COR-L47 (cell line): ENCODE results near the gene NPC1.

Experiments used
- DNase-seq: peaks from one replicate; lab custom pipeline; 2025; lab: John Stamatoyannopoulos, UW

Gene NPC1

DNA sequence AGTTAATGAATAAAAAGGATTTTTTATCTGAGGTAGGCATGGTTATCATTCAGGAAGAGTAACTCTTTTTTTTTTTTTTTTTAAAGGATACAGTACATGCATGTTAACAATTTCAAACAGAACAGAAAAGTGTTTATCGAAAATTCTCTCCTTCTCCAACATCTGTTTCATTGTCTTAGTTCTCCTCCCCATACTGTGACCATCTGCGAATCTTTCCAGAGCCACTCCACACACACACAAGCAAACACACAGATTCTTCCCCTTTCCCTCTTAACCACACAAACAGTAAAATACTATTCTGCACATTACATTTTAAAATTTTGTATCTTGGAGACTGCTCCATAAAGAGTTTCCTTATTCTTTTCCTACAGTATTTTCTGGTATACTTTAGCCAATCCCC, 38.0 kb downstream of the NPC1 start:
- no peak for DNase-seq

- DNase-seq, result peak; percentile 2
These were observed 38.5 kb downstream of the NPC1 start for GRCh38 chr18:23547846-23548245.

GRCh38 chr18:23547306-23547705, 39.0 kb downstream of the NPC1 start:
- DNase-seq, result no peak

DNA sequence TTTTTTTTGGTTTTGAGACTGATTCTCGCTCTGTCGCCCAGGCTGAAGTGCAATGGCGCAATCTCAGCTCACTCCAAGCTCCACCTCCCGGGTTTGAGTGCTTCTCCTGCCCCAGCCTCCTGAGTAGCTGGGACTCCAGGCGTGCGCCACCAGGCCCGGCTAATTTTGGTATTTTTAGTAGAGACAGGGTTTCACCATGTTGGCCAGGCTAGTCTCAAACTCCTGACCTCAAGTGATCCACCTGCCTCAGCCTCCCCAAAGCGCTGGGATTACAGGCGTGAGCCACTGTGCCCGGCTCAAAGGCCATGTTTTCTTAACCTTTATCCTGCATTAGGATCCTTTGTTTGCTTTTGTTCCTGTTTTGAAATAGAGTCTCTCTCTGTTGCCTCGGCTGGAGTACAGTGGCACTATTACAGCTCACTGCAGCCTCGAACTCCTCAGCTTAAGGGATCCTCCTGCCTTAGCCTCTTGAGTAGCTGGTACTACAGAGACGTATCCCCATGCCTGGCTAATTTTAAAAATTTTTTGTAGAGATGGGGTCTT, 41.0 kb downstream of the NPC1 start:
- DNase-seq, result no peak

GRCh38 chr18:23542461-23542860, 43.8 kb downstream of the NPC1 start:
- no peak for DNase-seq

GRCh38 chr18:23541349-23542093, 44.8 kb downstream of the NPC1 start:
- no peak for DNase-seq

DNA sequence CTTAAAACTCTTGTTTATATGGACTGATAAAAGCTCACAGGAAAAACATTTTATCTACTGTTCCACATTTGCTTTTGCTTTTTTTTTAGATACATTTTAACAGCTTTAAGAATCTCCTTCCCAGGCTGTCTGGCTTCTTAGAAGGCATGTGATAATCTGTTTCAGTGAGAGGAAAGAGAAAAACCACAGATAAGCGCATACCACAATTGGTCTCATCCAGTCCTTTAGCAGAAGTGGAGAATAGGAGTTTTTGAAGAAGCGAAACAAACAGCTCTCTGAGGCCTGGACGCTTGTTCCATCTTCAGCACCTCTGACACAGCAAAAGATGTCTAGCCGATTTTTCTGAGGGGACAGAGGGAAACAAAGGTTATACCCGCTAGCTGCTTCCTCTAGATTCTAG, 45.4 kb downstream of the NPC1 start:
- no peak for DNase-seq

- DNase-seq, result no peak
These were observed 46.3 kb downstream of the NPC1 start for GRCh38 chr18:23539911-23540525.

DNA sequence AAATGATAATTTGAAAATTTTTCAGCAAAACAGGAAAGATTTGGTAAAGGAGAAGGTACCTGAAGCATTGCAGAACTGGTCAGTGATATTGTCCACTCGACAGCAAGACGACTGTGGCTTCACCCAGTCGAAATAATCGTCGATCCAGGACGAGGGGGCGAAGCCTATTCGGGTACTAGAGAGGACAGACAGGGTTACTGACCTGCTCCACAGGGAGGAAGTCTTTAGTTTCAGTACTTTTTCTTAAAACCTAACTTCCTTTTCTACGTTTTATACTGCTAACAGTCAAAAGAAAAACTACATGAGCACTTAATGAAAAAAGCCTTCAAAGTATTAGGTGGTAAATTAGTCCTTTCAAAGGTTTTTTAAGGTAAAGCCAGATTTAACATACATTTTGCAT, 47.0 kb downstream of the NPC1 start:
- DNase-seq, result no peak

GRCh38 chr18:23538870-23539269, 47.4 kb downstream of the NPC1 start:
- DNase-seq, result no peak

DNA sequence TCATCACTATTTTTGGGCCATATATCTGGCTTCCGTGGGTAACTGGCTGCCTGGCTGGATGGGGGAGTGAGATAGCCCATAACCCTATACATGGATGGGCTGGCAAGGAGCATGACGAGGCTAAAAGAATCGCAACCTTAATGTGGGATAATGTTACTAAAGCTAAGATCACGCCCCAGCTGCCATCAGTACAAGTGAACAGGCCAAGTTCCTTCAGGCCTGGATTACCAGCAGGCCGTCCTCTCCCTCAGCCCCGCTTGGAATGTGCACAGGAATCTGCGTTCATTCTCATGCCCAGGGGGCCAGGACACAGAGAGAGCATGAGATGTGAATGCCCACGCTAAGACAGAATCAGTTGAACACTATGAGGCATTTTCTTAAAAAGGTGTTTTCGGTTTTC, 48.3 kb downstream of the NPC1 start:
- no peak for DNase-seq

DNA sequence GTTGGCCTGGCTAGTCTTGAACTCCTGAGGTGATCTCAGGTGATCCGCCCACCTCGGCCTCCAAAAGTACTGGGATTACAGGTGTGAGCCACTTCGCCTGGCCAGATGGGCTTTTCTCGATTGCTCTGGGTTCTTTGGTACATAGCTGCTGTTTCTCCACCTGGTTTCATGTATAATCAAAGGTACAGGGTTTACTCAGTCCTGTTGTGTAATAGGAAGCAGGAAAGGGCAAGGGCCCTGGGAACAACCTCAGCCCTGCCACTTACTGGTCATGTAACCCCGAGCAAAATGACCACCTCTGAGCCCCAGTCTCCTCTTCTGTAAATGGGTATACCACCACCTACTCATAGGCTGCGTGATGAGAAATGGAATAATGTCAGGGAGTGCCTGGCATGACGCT, 49.0 kb downstream of the NPC1 start:
- no peak for DNase-seq

DNA sequence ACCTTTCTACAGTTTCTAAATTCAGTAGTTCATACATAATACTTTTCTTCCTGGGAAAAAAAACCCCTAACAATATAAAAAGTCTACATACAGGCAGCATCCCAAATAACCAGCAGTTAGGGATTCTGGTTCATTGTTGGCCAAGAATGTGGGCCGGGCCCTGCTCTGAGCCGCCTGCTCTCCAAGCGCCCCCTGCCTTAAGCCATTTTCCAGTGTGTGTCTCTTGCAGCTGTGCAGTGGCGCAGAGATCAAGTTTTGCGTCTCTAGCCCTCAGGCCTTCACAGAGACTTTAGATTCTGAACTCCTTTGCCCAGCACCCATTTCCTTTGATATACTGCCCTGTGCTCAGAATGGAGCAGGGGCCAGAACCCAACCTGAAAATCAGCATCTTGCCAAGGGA, 50.1 kb downstream of the NPC1 start:
- DNase-seq, result no peak

DNA sequence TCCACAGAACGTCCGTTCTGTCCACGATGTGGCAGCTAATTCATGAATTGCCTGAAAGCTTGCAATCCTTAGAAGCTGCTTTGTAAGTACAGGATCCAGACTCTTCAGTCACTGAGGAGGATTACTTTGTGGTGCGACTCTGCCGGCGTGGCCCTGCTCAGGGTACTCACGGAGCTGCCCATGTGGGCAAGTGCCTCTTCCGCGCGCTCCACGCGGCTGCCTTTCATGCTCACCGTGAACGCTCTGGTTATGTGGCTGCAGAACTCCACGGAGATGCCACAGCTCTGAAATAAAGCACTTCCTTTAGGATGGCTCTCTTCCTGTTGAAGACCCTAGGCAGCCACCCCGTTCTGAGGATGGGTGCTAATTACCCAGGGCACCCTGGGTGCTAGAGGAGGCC, 52.0 kb downstream of the NPC1 start:
- no peak for DNase-seq

- DNase-seq, result no peak
These were observed 53.5 kb downstream of the NPC1 start for GRCh38 chr18:23532848-23533247.

GRCh38 chr18:23531912-23532311, 54.4 kb downstream of the NPC1 start:
- DNase-seq, result no peak

GRCh38 chr18:23530195-23530594, 56.1 kb downstream of the NPC1 start:
- no peak for DNase-seq

DNA sequence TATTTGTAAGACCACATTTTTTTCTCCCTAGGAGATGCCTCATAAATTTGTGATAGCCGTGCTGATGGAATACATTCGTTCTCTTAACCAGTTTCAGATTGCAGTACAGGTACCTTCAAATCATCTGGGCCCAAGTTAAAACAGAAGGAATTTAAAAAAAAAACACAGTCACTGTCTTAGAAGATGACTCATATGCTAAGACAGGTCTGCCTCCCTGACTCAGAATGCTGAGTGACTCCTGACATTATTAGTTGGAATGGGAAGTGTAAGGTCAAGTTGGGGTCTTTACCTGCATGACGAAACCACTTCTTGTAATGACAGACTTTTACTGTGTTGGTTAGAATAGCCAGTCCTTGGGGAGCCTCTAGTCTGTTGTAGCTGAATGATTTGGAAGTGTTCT, 56.7 kb downstream of the NPC1 start:
- no peak for DNase-seq

GRCh38 chr18:23528580-23529472, 57.5 kb downstream of the NPC1 start:
- DNase-seq, result no peak

- DNase-seq, result no peak
These were observed 59.7 kb downstream of the NPC1 start for GRCh38 chr18:23526501-23527063.

DNA sequence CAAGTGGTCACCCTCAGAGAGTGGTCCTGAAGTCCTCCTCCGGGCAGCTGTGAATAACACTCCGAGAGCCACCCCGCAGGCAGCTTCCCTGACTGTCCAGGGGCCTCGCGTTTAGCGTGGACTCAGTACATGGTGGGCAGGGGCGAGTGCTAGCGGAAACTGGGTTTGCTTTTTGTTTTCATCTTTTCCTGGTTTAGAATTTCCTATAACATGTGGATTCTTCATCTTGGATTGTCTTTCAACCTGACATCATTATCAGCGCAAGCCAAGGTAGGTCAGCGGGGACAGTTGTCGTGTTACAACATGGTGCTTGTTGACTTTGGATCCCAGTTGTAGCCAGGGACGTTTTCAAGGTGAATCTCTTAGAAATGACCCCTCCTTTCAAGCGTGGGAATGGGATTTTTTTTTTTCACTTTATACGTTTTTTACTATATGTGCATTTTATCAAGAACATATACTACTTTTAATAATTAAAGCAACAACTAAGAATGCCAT, 62.0 kb downstream of the NPC1 start:
- no peak for DNase-seq
